GM18498 (cell line): Measurements from ENCODE around the gene LRRC4C.

Experiments used
- ATAC-seq: cut with Tn5 transposase; IDR thresholded peaks from one replicate; pipeline ENCODE4 v1.9.1; 2021; ENCODE audit warnings: mild to moderate bottlenecking, moderate library complexity; ENCODE audit not compliant: unreplicated experiment

The LRRC4C gene

GRCh38 chr11:41146326-41146725, 313.1 kb downstream of the LRRC4C start:
- ATAC-seq: no peak

- ATAC-seq: no peak
Observed at GRCh38 chr11:41145420-41145819, 314.0 kb downstream of the LRRC4C start.

GRCh38 chr11:41134971-41135370, 324.5 kb downstream of the LRRC4C start:
- ATAC-seq: no peak

- no peak for ATAC-seq
Observed at GRCh38 chr11:41133023-41133422, 326.4 kb downstream of the LRRC4C start.

- no peak for ATAC-seq
Observed at GRCh38 chr11:41121600-41121999, 337.9 kb downstream of the LRRC4C start.

- ATAC-seq: no peak
Observed at GRCh38 chr11:41119484-41119883, 340.0 kb downstream of the LRRC4C start.

GRCh38 chr11:41118521-41118920, 340.9 kb downstream of the LRRC4C start:
- no peak for ATAC-seq

- no peak for ATAC-seq
Observed at GRCh38 chr11:41116970-41117369, 342.5 kb downstream of the LRRC4C start.

GRCh38 chr11:41115066-41115465, 344.4 kb downstream of the LRRC4C start:
- ATAC-seq: no peak

- no peak for ATAC-seq
Observed at GRCh38 chr11:41113160-41113559, 346.3 kb downstream of the LRRC4C start.

- no peak for ATAC-seq
Observed at GRCh38 chr11:41110527-41110926, 348.9 kb downstream of the LRRC4C start.

- ATAC-seq: peak; percentile 74
Observed at GRCh38 chr11:41102471-41102870, 357.0 kb downstream of the LRRC4C start.

- no peak for ATAC-seq
Observed at GRCh38 chr11:41099654-41100053, 359.8 kb downstream of the LRRC4C start.

GRCh38 chr11:41085123-41085522, 374.3 kb downstream of the LRRC4C start:
- no peak for ATAC-seq

GRCh38 chr11:41081756-41082285, 377.6 kb downstream of the LRRC4C start:
- no peak for ATAC-seq

GRCh38 chr11:41074318-41074717, 385.1 kb downstream of the LRRC4C start:
- no peak for ATAC-seq

GRCh38 chr11:41065432-41065831, 394.0 kb downstream of the LRRC4C start:
- ATAC-seq: no peak

- no peak for ATAC-seq
Observed at GRCh38 chr11:41058138-41058537, 401.3 kb downstream of the LRRC4C start.

GRCh38 chr11:41056892-41057569, 402.4 kb downstream of the LRRC4C start:
- ATAC-seq: no peak

- ATAC-seq: no peak
Observed at GRCh38 chr11:41053894-41054293, 405.6 kb downstream of the LRRC4C start.

GRCh38 chr11:41051919-41052635, 407.4 kb downstream of the LRRC4C start:
- ATAC-seq: no peak

- no peak for ATAC-seq
Observed at GRCh38 chr11:41050791-41051190, 408.7 kb downstream of the LRRC4C start.
